Stimulated activated CD4-positive, alpha-beta T cell treated with anti-CD3 and anti-CD28 coated beads, TNF-alpha, amount 100 ng/mL, for 4 hours (primary cell): Measurements from ENCODE around the gene RAB41.
"Not testable (repeated sequence)": the region's sequence is repeated elsewhere in the genome, so short reads cannot be mapped to it uniquely, and the experiment has no call there.

Experiments
- DNase-seq, 3 experiments: peaks; one replicate each; pipeline ENCODE4 v3.0.0-alpha.2; 2020; ENCODE audit warnings: low read depth in 3 of 3

Gene RAB41

DNA sequence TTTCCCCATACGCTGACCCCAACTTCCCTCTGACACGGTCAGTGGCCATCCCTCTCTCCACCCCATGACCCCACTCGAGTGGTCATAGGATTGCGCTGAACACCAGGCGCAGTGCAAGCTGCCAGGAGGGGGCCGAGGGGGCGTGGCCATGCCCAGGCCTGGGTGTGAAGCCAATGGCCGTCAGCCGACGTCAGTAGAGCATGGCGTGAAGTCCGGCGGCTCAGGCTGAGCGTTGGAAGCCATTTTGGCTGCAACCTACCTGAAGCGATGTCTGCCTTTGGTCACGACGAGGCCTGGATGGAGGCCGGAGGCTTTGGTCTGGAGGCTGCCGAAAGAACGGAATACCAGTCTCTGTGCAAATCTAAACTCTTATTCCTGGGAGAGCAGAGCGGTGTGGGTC is at the start of gene RAB41:
TSS of gene RAB41 (plus strand) at position 222 of the 400 bp plus-strand sequence. CDS start at position 268, 46 bp downstream.
- no peak for DNase-seq

DNA sequence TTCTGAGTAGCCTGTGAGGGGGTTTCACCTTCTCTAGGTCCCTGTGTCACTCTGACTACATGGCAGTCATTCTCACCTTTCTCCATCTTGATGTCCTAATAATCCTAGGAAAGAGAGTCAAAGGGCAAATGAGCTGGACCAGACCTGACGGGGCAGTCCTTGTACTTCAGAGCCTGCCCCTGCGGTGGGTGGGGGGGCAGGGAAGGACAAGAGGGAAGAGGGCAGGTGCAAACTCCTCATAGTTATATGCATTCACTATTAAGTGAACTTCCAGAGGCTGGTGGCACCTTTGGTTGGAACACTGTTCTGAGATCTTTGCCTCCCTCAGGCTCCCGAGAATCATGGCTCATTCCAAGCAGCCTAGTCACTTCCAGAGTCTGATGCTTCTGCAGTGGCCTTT is 47.6 kb upstream of the RAB41 start, which contains the start of gene AWAT1:
TSS of gene AWAT1 (plus strand) at position 301 of the 400 bp plus-strand sequence. CDS start at position 342, 41 bp downstream.
- no peak for DNase-seq

DNA sequence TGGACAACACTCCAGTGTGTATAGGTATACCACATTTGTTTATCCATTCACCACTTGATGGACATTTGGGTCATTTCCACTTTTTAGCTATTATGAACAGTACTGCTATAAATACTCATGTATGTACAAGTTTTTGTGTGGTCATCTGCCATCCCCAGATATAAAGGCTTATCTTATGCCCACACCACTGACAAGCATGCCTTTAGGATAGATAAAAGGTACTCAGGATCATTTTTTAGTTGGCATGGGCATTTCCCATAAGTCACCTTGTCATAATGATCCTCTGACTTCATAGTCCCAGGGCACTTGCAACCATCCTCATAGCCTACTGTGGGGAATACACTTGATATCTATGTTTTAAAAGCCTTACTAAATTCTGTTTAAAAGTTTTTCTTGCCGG is 41.2 kb upstream of the RAB41 start:
- no peak for DNase-seq

DNA sequence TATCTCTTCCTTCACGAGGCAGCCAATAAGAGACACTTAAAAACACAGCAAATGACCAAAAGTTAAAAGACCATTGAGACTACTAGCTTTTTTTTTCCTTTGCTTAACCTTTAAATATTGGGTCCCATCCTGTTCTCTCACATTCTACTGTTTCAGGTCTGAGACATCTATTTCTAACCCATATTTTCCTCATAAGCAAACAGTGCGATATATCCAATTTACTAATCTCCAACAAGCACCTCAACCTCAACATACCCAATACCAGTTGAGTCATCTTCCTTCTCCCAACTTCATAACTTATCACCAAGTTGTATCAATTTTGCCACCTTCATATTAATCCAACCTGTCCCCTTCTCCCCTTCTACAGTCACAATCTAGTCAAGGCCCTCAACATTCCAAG is 40.5 kb upstream of the RAB41 start:
- DNase-seq: no peak

DNA sequence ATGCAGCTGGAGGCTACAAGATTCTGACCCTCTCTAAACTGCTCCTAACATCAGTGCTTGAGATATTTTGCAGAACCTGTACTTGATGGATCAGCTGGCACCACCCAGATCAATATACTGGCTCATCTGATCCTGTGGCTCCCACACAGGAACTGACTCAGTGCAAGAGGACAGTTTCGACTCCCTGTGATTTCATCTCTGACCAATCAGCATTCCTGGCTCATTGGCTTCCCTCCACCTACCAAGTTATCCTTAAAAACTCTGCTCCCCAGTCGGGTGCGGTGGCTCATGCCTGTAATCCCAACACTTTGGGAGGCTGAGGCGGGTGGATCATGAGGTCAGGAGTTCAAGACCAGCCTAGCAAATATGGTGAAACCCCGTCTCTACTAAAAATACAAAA is 38.4 kb upstream of the RAB41 start:
- DNase-seq: not testable (repeated sequence)

DNA sequence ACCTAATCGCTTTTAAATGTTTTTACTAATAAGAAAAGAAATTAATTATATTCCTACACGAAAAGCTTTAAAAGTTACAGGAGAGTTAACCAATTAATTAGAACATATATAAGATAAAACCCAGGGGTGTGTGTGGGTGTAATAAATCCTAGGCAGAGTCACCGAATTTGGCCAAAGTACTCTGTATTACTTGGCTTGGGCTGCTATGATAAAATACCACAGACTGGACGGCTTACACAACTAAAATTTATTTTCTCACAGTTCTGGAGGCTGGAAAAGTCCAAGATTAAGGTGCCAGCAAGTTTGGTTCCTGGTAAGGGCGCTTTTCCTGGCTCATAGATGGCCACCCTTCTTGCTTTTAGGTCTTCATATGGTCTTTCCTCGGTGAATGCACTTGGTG is 37.1 kb upstream of the RAB41 start:
- DNase-seq: no peak

DNA sequence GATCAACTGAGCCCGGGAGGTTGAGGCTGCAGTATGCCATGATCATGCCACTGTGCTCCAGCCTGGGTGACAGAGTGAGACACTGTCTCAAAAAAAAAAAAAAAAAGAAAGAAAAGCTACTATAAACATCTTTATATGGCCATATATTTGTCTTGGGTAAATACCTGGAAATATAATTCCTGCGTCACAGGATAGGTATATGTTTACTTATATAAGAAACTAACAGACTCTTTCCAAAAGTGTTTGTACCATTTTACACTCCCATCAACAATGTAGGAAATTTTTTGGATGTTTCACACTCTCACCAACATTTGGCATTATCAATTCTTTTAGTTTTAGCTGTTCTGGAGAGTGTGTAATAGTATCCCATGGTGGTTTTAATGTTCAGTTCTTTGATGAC is 34.7 kb upstream of the RAB41 start:
- DNase-seq: no peak

DNA sequence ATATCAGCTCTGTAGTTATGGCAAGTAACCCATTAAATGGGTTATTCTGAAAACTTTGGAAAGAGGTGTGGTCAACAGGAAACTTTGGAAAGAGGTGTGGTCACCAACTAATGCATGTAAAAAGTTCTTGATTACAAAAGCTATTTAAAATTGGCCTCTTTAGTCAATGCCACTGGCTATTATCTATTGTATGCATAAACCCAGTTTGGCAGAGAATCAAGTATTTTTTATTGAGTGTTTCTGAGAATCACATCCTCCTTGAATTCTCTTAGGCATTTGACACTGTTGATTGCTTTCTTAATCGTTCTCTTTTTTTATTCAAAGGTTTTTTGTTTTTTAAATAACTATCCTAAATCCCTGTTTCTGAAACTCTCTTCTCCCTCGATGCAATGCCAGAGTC is 29.5 kb upstream of the RAB41 start:
- no peak for DNase-seq

DNA sequence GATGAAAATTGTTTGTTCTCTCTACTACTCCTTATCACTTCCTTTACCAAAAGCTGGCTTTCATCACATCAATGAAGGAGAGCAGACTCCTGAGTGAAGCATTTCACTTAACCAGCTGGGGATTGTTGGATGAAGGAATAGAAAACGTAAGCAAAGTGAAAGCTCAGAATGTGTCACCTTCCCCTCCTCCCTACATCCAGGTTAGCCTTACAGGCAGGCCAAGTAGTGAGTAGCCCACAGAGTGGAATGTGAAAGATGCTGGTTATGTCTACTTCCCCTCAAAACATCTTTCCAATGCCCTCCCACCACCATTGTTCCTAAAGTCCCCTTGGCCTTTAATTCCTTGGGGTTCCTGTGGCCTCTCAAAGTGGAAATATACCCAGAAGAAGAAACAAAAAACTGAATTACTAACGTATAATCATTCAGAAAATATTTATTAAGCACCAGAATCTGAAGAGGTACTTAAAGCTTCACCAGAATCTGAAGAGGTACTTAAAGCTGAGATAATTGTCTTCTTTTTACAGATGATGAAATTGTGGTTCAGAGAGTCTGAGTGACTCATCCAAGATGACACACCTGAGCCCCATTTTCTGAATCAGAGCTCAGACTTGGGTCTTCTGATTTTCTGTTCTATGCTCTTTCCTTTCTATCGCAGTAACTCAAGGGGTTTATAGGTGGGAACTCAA is 28.5 kb upstream of the RAB41 start:
- DNase-seq: no peak

DNA sequence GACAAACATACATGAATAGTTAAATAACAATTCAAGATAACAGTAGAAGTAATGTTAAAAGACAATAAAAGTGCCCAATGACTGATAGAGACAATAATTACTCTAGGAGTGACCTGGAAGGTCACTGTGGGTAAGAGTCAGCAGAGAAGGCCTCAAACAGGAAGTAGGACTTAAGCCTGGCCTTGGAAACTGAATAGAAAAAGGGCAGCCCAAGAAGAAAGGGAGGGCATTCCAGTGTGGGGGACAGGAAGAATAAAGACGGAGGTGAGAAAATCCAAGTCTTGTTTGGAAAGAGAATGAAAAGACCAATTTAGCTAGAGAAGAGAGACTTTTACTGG is 27.9 kb upstream of the RAB41 start:
- DNase-seq: no peak

DNA sequence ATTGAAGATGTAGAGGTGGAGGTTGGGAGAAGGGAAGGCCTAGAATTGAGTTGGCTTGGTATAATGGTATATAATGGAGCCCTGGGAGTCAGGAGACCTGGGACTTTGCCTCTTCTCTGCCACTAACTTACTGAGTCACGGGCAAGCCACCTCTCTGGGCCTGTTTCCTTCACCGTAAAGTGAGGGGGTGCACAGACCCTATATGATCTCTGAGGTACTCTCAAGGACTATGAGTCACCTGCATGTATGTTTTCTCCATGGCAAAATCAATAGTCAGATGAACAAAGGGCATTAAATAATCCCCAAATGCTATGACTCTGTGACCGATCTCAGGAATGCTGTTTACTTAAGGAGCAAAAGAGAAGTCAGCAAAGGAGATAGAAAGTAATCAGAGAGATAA is 27.1 kb upstream of the RAB41 start:
- DNase-seq: no peak

DNA sequence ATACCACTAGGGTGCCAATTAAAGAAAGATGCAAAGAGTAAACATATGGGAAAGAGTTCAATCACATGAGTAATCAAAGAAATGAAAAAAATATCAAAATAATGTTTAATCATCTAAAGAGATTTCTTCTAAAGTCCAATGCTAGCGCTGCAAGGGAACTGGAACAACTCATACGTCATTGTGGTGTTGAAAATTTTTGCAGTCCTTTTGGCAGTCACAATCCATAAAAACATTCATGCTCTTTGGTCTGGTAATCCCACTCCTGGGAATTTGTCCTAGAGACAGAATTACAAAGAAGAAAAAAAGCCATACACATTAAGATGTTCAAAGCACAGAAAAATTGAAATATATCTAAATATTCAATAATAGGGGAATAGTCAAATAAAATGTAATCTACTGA is 26.5 kb upstream of the RAB41 start:
- DNase-seq: no peak

DNA sequence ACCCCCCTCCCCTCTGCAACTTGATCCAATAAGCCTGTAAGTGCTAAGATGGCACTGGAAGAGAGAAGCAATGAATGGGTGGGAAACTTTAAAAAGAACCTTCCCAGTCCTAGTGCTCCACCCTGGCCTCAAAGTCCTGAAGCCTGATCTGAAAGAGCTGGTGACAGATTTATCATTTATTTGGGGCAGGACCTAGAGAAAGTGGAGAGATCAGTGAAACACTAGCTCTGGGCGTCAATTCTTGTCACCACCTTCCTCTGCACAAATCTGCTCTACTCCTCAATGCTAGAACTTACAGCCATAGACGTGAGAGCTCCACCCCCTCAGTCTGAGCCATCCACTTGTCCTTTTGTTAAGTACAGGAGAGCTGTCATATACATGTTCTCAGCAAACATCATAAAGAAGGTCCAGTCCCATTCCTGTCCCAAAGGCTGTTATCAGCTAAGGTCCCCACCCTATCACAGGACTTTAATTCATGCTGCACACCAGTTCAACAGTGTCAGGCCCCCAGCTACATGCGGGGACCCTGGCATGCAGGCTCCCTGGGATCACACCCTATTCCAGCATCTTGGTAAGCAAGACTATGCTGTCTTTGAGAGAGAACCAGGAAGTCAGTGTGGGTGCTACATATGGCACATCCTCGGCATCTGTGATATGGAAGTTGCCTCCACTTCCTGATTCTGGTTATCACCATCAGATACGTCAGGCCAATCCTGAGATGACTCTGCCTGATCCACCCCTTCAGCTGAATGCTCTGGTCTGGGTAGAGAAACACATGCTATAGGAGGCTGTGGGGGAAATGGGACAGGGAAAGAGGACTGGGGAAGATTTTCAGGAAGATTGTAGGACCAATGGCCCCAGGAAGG is 24.3 kb upstream of the RAB41 start:
- no peak for DNase-seq

DNA sequence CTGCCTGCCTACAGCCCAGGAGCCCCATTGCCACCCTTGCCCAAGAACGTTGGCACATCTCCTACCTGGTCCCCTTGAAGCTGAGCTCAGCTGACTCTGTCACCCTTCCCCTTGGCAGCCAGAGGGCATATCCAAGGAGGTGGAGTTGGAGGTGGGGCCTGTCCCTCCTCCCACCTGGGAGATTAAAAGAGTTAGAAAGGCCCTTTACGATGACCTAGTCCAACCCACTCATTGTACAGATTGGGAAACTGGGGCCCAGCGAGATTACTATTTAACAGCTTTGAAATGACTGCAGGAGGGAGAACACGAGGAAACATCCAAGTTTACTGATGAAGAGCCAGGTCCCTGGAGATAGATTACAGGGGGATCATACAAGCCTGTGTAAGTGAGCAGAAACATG is 21.9 kb upstream of the RAB41 start, which contains the start of gene P2RY4:
TSS of gene P2RY4 (minus strand) at position 101 of the 400 bp plus-strand sequence. CDS start 580 bp downstream, outside the sequence.
- no peak for DNase-seq

DNA sequence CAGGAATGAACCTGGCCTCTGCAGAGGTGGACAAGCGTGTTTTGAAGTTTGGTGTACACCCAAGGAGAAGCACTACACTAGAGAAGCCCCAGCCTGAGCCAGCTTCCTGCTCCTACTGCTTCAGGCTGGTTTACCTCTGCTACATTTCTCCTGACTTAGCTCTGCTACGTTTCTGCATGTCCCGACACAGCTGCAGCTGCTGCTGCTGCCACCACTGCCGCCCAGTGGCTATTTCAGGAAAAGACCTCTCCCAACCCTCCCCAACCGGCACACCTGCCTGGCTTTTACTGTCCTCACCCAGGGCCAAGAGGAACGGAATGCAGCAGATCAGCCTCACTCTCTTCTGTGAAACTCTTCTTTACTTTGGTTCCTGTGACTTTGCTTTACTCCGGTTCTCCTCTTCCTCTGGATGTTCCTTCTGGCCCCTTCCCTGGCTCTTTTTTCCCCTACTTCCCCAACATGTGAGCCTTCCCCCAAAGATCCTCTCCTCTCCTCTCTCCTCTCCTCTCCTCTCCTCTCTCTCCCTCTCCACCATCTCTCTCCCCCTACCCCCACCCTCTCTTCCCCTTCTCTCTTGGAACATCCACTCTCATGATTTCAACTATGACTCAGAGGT is 18.9 kb upstream of the RAB41 start:
- no peak for DNase-seq

DNA sequence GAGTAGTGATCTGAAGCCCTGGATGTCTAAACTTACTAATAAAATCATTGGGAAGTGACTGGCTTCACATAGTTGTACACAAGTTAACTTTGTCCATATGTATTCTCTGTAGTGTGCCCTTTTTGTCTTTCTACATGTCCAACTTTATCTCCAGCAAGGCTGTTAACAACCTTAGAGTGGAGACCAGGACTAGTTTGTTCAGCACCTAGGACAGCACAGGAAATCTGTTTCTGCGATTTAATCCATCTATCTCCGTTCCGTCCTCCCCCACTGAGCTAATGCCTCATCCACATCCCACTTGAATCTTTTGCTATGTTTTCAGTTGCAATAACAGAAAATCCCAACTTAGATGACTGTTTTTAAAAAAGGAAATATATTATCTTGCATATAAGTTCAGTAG is 17.2 kb upstream of the RAB41 start:
- no peak for DNase-seq

DNA sequence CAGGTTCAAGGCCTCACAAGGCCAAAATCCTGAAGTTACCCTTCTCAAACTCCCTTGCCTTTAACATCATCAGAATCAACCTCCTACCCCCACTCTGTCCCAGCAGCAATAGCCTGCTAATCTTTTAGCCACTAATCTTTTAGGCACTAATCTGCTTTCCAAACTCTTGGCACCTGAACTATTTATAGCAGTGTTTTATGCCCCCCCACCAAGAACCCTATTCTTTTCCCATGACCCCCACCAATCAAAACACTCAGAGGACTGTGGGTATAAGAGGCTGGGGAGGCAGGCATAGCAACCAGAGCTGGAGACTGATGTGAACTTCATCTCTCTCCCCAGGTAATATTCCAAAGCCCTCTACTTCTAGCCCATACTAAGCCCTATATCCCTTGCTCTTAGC is 13.9 kb upstream of the RAB41 start, which contains the start of gene ARR3:
TSS of gene ARR3 (plus strand) at position 301 of the 400 bp plus-strand sequence. CDS start 1,052 bp downstream, outside the sequence.
- DNase-seq: no peak

DNA sequence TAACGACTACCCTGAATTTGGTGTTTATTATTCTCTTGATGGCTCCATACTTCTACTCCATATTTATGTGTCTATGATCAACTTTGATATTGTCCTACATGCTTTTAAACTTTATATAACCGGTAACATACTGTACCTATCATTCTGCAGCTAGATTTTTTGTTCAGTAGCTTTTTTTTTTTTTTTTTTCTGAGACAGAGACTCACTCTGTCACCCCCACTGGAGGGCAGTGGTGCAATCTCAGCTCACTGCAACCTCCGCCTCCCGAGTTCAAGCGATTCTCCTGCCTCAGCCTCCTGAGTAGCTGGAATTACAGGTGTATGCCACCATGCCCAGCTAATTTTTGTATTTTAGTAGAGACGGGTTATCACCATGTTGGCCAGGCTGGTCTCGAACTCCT is 7.9 kb upstream of the RAB41 start:
- not testable (repeated sequence) for DNase-seq

DNA sequence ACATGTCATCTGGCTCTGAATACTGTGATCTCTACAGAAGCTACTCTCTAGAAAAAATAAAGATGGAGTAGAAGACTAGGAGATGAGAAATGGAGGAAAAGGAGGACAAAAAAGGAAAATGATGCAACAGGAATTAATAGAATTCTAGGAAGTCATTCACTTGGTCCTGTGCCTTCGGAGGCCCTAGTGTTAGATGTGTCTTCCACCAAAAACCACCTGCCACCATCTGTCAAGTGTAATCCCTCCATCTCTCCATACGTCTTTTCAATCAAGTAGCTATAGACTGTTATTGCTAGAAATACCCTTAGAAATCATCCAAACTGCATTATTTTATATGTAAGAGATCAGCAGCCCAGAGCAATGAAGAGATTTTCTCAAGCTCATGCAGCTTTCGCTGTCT is 2.9 kb upstream of the RAB41 start:
- DNase-seq: no peak

DNA sequence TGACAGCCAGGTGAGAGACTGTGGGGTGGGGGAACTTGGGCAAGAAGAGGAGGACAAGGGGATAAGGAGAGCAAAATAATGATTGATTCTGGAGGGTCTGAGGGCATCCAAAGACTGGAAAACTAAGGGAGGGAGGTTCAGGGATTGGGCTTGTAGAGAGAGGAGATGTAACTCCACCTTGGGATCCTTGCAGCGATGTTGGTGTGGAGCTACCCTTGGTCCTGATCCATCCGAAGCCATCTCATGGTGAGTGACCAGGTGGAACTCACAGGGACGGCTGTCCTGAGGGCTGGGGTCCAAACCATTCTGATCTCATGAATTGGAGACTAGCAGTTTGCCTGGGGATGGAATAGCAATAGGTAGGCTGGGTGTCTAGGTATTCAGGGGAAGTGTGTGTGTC is 1.4 kb upstream of the RAB41 start:
- DNase-seq: no peak

DNA sequence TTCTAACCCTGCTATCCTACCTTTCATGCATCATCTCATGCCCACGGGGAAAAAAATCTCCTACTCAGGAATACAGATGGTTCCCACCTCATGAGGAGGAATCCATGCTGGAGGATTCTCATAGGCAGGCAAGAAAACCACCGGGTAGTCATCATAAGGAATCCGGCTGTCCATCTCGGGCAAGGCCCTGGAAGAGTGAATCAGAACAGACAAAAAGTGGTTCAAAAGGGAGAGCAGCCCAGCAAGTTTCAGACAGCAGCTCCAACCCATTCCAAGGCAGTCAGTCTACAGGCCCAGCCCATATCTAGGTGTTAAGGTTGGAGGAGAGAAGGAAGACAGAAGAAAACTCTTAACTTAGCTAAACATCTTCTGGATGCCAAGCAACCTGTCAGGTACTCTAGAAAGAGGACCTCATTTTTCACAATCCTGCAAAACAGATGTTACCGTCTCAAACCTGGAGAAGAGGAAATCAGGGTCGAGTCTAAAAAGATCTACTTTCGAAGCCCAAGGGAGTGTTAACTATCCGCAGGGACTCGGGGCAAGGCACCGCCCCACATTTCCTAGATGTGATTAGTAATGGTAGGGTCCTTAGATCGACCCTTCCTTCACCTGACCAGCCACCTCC is 7.3 kb downstream of the RAB41 start:
- no peak for DNase-seq
